Tibial nerve (tissue), 3 donors: ENCODE measurements around the gene MED14.

Experiments used
- CTCF ChIP-seq, 5 experiments: fragments of 200-600 bp in 3 of 5; fragments of 450-650 bp in 2 of 5; sonication (generic) in 3 of 5; IDR thresholded peaks; one replicate each; pipeline ENCODE4 v1.5.1; 2016 to 2019; ENCODE audit warnings: antibody characterized with exemption in 5 of 5, mild to moderate bottlenecking in 3 of 5, moderate library complexity in 2 of 5
- POLR2A ChIP-seq, 2 donors: fragments of 450-650 bp; IDR thresholded peaks; one replicate each; pipeline ENCODE4 v1.6.1; 2017; ENCODE audit warnings: antibody characterized with exemption in 2 of 2, mild to moderate bottlenecking in 2 of 2, moderate library complexity in 2 of 2

- TF ChIP-seq CTCF (IDR thresholded peaks at IDR 0.05) = no peak
- TF ChIP-seq POLR2A (IDR thresholded peaks at IDR 0.05) = no peak
These were observed 52.1 kb downstream of the MED14 start for GRCh38 chrX:40683245-40683644.
